IPS-11a (cell line): ENCODE measurements around the gene PHF13.
"Not testable (repeated sequence)": the region's sequence is repeated elsewhere in the genome, so short reads cannot be mapped to it uniquely, and the experiment has no call there.

ENCODE experiments used
- H3K4me3 ChIP-seq: one replicate; pipeline ENCODE4 v1.5.1; 2013; ENCODE audit warnings: low read depth, low read length, control low read depth

PHF13 gene

DNA sequence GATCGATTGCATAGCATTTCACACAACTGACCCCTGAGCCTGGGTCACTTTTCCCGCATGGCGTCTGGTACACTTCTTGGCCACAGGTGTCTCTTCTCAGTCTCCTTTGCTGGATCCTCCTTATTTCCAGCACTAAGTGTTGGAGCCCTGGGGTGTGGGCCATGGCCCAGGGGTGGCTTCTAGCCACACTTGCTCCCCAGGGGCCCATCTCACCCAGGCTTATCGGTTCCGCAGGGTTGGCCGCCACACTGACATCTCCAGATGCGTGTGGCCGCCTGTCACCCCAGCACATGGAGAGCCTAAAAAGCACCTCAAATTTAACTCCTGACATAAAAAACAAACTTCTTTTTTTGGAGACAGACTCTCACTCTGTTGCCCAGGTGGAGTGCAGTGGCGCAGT is 13.5 kb downstream of the PHF13 start:
- no peak overlapping the region for H3K4me3 ChIP-seq

DNA sequence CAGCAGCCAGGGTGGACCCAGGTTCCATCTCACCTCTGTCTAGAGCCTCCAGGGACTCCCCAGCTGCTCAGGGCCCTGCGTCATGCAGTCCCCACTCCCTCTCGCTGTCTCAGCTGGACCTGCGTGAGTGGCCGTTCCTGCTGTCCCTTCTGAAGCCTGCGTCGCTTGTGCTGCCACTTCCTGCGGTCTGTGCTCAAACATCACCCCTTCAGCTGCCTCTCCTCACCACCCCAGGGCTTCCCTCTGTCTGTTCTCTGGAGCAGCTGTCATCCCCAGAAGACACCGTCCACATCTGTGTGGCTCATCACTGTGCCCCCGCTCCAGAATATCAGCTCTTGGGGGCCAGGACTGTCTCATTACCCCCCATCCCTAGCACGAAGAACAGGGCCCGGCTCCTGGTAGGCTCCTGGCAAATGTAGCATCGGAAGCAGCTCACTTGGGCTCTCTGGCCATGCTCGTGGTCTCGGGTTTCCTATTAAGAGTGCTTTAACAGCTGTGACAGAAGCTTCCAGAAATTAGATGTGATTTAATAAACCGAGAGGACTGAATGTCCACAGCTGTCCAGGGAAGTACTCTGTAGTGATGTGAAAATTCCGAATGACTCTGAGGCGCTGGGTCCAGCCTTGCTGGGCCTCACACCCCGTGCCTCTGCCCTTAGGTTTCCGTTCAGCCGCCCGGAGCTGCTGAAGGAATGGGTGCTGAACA is 14.5 kb downstream of the PHF13 start:
- H3K4me3 ChIP-seq: no peak overlapping the region

DNA sequence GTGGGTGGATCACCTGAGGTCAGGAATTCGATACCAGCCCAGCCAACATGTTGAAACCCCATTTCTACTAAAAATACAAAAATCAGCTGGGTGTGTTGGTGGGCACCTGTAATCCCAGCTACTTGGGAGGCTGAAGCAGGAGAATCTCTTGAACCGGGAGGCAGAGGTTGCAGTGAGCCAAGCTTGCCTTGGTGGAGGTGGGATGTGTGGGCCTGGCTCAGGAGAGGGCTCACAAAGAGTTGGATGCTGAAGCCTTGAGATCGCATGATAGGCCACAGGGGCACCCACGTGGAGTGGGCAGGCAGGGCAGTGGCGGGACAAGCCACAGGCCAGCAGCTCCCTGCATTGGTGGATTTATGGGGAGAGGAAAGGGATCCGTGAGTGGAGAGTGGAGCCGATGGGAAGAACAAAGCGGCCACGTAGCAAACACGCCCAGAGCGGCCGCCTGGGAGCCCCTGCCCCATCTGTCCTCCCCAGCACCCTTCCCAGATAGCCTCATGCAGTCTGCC is 15.5 kb downstream of the PHF13 start:
- H3K4me3 ChIP-seq: no peak overlapping the region

DNA sequence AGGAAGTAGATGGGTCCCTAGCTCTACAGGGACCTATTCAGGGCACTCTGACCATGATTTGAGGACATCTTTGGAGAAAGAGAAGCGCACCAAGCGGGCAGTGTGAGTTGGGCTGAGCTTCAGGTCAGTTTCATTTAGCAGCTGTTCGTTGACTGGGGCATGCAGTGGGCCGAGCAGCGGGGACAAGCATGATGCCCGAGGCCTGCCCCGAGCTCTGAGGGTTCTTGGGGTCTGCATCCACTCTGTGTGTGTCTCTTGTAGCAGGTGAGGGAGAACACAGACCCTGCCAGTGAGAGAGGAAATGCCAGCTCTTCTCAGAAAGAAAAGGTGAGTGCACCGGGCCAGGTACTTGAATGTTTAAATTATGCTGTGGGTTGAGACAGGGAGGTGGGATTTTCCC is 16.5 kb downstream of the PHF13 start:
- no peak overlapping the region for H3K4me3 ChIP-seq

DNA sequence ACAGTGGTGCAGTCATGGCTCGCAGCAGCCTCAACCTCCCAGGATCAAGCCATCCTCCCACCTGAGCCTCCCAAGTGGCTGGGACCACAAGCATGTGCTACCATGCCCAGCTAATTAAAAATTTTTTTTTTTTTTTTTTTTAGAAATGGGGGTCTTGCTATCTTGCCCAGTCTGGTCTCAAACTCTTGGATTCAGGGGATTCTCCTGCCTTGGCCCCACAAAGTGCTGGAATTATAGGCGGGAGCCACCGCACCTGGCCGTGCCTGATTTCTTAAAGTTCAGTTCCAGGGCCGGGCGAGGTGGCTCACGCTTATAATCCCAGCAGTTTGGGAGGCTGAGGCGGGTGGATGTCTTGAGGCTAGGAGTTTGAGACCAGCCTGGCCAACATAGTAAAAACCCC is 17.5 kb downstream of the PHF13 start:
- no peak overlapping the region for H3K4me3 ChIP-seq

DNA sequence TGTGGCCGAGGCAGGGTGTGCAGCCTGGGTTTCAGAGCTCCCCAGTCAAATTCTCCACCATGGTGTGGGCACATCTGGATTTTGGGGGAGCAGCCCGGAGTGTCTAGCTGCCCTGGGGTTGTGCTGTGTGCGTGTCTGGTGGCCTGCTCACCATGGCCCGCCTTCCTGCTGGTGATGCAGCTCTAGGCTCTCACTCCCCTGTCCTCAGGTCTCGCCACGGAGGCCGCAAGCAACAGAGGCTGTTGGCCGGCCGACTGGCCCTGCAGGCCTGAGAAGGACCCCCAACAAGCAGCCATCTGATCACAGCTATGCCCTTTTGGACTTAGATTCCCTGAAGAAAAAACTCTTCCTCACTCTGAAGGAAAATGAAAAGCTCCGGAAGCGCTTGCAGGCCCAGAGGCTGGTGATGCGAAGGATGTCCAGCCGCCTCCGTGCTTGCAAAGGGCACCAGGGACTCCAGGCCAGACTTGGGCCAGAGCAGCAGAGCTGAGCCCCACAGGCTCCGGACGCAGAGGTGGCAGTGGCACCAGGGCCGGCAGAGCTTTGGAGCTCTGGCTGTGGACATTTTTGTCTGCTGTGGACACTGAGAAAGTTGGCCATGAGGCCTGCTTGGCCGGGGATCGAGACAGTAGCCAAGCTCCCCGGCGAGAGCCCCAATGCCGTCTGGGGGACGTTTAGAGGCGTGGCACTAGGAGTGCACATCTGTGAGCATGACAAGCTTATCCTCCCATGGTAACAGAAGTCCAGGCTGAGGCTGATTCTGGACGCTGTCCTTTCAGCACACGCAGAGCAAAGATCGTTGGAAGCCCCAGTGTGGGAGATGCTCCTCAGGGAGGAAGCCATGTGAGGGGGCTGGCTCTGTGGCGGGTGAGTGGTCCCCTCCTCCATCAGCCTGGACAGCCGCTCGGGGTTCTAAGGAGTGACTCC is 19.3 kb downstream of the PHF13 start:
- H3K4me3 ChIP-seq: no peak overlapping the region

DNA sequence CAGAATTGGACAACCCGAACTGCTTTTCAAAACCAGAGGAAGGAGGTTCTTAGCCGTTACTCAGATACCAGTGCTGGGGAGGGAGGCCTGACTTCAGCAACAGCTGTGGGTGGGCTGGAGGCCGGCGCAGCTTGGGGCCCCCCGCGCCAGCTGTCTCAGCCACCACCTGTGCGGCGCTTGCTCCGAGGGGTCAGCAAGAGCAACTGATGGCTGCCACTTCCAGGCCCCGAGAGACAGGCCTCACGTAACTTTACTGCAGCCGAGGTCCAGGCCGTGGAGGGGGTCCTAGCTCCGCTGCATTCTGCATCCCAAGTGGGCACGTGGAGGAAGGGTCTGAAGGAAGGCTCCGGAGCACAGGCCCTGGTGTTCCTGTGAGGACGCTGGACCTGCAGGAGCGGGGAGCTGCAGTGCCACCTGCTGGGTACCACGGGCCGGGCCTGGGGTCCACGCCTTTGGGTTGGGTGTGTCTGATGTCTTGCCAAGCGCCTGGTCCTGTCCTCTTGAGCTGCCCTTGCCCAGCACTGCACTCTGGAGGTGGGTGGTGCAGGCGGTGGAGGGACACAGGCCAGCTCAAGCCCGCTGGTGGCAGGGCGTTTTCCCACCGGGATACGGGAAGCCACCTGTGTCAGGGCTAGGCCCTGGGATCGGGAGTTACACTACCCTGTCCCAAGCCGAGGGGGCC is 21.0 kb downstream of the PHF13 start:
- no peak overlapping the region for H3K4me3 ChIP-seq

DNA sequence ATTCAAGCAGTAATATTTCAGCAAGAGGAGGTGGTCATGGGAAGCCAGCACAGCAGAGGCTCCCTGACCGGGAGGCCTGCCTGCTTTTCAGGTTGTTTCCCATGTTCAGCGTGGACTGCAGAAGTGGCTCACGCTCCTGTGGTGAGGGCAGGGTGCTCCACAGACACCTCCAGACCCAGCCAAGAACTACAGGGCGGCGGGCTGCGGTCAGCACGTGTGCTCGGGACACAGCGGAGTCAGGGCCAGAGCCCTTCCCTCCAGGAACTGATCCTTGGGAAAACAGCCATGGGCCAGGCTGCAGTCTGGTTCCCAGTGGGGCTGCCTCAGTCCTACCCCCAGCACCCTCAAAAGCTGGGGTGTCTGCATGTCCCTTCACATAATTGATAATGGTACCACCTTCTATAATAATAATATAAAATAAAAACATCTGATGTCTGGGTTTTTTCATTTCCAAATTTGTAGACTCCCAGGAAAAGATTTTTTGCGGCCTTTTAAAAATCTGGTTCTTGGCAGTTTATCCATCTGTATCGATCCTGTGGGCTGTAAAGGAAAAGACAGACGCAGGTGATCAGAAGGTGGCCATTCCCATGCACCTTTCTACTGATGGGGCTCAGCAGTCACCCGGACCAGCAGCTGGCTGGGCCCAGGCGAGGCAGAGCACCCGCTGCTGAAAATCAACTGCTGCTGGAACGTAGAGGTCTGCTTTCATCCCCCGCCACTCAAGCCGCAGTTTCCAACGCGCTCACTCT is 21.8 kb downstream of the PHF13 start:
- no peak overlapping the region for H3K4me3 ChIP-seq

DNA sequence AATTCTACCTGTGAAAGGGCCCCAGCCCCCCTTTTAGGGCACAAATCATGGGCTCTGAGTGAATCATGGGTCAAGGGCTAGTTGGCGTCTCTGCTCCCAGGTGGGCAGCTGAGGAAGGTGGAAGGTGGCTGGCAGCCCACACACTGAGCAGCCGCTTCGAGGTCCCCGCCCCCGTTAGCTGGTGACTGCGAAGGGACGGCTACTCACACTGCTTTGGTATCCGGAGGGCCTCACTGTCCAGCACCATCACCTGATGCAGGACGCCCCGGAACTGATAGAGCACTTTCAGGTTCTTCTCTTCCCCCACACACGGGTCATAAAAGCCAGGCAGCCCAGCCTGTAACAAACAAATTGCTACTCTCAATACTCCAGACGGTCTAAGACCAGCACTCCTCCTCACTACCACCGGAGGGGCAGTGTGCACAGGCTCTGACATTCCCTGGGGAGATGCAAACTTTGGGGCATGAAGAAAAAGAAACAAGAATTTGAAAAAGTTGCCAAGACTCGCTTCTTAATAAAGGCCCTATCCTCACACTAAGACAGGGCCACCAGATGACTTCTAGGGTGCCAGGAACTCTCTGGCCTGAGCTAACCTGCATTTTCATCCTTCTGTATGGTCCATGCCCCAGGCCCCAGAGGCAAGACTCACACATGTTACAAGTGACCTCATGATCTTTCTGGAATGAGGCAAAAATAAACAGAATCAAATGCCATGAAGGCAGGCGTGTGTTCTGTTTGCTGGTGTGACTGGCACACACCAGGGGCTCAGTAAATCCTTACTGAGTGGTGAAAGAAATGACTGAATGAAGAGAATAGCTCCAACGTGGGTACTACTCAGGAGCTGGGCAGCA is 22.6 kb downstream of the PHF13 start:
- no peak overlapping the region for H3K4me3 ChIP-seq

DNA sequence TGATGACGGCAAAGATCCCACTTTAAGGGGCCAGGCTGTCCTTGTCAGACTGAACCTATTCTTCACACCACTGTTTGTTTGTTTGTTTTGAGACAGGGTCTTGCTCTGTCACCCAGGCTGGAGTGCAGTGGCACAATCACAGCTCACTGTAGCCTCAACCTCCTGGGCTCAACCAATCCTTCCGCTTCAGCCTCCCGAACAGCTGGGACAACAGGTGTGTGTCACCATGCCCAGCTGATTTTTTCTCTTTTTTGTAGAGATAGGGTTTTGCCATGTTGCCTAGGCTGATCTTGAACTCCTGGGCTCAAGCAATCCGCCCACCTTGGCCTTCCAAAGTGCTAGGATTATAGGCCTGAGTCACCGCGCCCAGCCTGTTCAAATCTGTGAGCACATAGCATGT is 23.2 kb downstream of the PHF13 start:
- not testable (repeated sequence) for H3K4me3 ChIP-seq

DNA sequence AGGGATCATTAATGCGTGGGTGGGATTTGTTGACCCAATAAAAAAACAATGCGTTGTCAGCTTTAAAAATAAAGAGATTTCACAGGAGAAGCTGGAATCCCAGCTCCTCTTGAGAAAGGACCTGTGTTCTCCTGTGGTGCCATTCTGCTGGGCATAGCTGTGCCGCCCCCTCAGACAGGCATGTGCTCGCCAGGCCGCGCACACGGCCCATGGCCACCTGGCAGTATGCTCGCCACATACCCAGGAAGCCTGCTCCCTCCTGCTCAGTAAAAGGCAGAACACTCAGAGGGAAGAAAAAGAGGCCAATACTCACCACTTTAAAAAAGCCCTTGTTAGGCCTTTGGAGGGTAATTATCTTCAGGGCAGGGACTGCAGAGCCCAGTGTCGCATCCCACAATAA is 24.2 kb downstream of the PHF13 start:
- no peak overlapping the region for H3K4me3 ChIP-seq

DNA sequence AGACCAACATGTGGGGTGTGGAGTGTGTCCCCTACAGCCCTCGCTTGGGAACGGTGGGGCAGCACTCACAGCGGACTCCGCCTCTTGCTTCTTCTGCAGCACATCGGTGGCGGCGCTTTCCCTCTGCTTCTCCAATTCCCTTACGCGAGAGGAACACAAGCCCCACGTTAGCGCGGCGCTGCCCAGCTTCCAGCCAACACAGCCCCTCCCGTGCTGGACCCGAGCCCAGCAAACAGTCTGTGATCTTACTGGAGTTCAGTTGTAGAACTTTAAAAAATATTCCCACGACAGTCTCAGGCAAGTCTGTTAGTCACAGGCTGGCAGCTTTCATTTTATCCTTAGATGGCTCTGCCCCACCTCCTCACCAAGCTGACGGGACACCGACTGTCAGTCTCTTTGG is 24.7 kb downstream of the PHF13 start:
- H3K4me3 ChIP-seq: no peak overlapping the region

DNA sequence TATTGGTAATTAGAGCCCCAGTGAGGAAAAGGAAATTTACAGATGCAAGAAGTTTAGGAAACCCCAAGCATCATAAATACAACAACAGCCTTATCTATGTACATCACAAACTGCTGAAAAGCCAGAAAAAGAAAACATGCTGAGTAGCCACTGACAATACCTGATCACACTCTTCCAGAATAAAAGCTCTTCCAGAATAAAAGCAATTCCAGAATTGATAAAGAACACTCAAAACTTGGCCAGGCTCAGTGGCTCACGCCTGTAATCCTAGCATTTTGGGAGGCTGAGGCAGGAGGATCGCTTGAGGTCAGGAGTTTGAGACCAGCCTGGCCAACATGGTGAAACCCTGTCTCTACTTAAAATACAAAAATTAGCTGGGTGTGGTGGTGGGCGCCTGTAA is 27.3 kb downstream of the PHF13 start:
- H3K4me3 ChIP-seq: not testable (repeated sequence)

DNA sequence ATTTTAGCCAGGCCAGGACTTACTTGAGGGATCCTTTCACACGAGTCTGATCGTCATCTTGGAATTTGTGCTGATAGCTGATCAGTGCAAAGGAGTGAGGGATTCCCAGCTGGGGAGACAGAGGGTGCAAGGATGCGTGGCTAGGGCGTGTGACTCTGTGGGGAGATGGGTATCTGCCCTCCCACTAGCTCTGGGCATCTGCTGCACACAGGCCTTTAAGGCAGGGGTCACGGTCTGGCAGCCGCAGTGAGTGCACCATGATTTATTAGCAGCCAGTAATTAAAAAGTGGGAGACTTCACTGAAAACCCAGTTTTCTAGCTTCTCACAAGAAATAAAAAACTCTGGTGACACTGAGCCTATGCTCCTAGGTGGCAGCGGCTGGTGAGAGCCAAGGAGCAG is 31.5 kb downstream of the PHF13 start:
- H3K4me3 ChIP-seq: no peak overlapping the region

DNA sequence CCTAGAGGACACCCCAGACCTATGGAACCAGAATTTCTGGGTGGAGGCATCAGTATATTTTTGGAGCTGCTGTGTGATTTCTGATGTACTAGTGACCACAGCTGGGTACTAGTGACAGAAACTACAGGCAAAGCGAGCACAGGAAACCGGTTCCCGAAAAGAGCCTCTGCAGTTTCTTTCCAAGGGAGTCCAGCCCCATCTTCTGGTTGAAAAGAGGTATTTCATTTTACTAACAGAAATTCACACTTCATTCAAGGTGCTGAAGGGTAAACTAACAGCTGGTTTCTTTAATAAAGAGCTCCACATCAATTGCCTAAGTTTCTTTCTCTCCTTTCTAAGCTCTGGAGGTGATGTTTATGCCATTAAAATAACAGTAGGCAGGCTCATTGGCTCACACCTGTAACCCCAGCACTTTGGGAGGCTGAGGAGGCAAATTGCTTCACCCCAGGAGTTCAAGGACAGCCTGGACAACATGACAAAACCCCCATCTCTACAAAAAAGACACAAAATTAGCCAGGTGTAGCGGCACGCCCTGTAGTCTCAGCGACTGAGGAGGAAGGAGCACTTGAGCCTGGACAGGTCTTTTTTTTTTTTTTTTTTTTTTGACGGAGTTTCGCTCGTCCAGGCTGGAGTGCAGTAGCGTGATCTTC is 33.1 kb downstream of the PHF13 start:
- H3K4me3 ChIP-seq: no peak overlapping the region

DNA sequence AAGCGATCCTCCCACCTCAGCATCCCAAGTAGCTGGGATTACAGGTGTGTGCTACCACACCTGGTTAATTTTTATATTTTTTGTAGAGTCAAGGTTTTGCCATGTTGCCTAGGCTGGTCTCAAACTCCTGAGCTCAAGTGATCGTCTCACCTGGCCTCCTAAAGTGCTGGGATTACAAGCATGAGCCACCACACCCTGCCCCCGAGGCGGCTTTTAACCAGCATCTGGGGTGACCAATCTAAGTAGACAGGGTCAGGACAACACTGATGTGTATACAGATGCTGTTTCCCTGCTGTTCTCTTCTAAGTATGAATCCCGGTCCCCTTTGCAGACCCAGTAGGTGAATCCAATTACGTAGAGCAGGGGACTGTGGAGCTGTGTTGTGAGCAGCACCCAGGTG is 35.0 kb downstream of the PHF13 start:
- no peak overlapping the region for H3K4me3 ChIP-seq

DNA sequence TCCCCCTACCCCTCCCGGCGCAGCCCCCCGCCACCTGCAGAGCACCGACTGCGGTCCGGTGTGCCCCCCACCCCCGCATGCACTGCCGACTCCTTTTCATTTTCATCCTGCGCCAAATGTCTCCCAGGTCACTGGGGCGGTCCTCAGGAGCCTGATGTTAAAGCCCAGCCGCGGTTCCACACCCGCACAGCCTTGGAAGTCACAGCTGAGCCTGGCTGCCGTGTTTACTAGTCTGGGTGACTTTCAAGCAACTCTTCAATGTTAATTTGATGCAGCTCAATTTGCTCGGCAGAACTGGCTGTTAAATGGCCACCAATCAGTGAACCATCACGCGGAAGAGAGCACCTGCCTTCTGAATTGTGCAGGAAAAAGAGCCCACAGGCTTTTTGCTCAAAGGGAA is 38.4 kb downstream of the PHF13 start:
- H3K4me3 ChIP-seq: no peak overlapping the region

DNA sequence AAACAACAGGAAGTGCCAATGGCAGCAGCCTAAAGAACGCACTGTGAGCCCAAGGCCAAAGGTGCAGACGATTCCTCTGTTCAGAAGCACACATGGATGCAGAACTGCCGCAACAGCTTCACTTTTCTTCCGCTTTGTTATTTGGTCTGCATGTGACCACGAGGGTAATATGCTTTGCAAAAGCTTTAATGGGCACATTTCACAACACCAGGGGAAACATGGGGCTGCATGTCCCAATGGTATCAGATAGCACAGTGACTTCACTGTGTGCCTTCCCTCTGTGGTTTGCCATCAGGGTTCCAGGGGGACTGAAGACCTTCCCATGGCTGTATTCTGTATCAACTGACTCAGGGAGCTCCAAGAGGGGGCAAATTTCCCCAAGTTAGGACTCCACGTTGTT is 39.5 kb downstream of the PHF13 start:
- H3K4me3 ChIP-seq: no peak overlapping the region

DNA sequence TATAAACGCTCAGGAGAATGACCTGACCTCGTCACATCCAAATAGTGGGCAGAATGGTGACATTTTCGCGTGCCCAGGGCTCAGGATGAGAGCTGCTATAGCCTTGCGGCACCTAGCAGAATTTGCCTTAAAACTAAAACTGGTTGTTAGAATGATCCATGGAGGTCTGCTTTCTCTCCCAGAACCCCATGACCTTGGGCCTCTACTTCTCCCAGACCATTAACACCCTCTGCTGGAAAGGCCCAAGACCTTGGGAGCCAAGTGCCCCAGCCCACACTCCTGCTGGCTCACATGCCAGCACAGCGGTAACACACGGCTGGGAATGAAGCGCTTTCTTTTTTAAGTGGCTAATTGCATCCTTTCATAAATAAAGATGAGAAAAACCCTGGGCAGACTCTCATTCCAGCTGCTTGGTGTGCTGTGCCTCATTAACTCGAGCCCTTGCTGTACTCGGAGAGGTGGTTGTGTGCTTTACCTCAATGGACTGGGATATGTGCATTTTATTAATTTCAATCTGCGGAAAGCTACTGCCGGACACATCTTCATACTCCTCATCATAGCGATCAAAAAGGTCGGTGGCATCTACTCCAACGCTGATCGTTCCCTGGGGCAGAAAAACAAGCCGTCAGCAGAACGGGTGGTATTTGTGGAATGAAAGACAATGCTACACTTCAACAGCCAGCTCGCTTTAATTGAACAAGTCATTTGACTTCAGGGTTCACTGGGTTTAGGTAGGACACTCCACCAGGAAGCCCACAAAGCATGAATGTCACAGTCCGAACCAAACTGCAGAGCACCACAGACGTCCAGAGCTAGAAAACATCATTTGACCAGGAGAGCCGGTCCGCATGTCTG is 40.1 kb downstream of the PHF13 start:
- H3K4me3 ChIP-seq: no peak overlapping the region
